NCI-H2227 (cell line): ENCODE data around the gene CWF19L1.
A peak's percentile ranks its signal among the peaks of the same experiment; 100 is the strongest.

ENCODE experiments used
- DNase-seq: peaks from one replicate; lab custom pipeline; 2025; ENCODE audit not compliant: unreplicated experiment; lab: John Stamatoyannopoulos, UW

CWF19L1 gene

DNA sequence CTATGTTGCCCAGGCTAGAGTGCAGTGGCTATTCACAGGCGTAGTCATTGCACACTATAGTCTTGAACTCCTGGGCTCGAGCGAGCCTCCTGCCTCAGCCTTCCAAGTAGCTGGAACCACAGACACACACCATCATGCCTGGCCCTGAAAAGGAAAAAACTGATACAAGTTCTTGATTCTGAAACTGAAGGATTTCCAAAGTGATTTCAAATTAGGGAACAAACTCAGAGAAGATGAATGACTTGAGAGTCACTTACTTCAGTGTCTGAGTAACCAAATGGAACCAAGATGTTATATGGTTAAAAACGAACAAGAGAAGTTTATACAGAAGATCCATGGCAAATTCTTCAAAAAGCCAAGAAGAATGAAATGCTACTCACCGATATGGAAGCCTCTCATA lies 14.4 kb downstream of the CWF19L1 start:
- no peak for DNase-seq

DNA sequence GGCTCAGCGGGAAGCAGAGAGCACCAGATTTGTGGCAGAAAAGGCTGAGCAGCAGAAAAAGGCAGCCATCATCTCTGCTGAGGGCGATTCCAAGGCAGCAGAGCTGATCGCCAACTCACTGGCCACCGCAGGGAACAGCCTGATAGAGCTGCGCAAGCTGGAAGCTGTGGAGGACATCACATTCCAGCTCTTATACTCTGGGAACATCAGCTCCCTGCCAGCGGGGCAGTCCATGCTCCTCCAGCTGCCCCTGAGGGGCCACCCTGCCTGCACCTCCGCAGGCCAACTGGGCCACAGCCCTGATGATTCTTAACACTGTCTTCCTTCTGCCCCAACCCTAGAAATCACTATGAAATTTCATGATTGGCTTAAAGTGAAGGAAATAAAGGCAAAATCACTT lies 18.6 kb downstream of the CWF19L1 start:
- no peak for DNase-seq

DNA sequence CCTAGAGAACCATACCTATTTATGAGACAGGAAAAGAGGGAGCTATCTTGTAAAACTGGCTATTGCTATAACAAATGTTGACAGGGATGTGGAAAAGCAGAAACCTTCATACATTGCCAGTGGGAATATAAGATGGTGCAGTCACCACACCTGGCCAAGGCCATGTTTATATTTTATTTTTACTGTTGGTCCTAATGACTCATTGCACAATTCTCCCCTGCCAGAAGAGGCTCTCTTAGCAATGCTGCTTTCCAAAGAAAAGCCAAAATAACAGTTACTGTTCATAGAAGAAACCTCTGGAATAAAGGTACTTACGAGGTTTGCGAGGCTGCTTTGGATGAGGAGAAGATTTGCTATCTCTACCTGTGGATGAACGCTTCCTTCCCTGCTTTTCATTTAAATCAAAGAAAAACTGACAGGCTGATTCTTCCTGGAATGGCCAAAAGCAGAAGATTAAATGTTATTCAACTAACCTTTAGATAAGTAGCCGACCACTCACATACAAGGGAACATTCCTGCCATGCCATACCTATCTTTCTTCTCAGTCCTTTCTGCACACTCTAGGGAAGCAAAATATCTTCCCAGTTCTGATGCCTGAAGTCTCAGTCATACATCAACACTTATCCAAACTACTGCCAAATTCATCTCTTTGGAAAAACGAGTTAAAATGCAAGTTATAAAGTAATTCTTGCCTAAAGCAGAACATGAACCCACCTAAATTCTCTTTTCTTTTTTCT lies 21.8 kb downstream of the CWF19L1 start:
- DNase-seq = no peak

DNA sequence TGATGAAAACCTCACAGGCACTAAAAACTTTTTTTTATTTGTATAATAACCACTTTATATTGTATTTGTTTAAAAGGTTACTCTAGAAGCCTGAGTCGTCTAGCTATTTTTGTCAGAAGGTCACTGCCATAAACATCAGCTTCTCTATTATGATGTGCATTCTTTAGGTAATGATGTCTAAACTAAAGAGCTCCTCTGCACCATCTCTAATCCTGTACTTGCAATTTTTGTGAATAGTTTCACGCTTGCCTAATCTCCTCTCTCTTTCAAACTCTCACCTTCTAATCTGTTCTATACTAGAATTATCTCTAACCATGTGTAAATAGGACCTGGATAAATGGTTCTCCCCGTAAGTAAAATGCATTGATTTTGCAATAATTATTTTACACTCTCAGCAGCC lies 27.6 kb downstream of the CWF19L1 start:
- DNase-seq = no peak

DNA sequence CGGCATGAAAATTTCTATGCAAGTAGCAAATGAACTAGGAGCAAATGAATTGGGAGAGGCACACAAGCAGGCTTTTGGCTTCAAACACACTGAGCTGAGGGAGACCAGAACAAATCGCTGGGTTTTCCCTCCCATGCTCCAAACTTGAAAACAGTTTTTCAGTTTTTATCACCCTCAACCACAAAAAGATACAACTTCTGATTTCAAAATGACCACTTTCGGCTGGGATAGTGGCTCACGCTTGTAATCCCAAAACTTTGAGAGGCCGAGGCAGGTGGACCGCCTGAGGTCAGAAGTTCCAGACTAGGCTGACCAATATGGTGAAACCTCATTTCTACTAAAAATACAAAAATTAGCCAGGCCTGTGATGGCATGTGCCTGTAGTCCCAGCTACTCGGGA lies 29.0 kb downstream of the CWF19L1 start:
- DNase-seq = no peak

DNA sequence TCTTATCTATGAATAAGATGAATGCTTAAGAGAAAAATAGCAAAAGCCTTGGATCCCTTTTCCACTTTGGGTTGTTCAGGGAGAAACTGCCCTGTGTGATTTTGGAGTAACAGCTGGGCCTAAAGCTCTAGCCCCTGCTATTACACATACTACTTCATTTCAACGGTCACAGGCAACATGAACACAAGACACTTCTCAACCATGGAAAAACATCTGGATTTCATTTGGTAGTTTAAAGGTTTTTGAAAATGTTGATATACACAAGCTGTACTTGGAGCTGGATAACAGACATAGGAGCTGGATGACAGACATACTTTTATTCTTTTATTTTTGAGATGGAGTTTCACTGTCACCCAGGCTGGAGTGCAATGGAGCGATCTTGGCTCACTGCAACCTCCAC lies 35.3 kb downstream of the CWF19L1 start:
- no peak for DNase-seq

DNA sequence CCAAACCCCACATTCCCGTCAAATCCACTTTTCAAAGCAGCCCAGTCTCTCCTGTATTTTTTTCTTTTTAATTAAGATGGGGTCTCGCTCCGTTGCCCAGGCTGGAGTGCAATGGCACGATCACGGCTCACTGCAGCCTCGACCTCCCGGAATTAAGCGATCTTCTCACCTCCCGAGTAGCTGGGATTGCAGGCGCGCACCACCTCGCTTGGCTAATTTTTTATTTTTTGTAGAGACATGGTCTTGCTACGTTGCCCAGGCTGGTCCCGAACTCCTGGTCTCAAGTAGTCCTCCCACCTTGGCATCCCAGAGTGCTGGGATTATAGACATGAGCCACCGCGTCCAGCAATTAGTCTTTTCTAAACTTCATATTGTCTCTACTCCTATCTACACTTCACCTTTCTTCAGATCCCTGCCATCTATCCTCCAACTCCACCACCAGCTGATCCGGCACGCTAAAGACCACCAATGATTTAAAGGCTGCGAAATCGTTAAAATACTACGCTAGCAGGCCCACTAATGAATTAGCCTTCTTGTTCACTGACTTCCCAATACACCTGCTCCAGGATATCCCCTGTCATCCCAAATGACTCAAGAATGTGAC lies 37.5 kb downstream of the CWF19L1 start:
- DNase-seq = no peak

DNA sequence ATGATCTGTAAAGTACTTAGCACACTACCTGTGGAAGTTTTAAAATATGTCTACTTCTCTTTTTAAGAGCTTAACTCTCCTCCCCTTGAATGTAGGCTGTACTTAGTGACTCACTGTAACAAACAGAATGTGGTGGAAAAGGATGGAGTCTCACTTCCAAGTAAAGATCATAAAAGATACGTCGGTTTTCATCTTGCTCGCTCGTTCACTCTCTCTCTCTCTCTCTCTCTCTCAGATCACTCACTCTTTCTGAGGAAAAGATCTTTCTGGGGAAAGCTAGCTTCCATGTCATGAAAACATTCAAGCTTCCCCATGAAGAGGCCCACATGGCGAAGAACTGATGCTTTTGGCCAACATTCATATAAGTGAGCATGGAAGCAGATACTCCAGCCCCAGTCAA lies 43.6 kb downstream of the CWF19L1 start:
- no peak for DNase-seq

DNA sequence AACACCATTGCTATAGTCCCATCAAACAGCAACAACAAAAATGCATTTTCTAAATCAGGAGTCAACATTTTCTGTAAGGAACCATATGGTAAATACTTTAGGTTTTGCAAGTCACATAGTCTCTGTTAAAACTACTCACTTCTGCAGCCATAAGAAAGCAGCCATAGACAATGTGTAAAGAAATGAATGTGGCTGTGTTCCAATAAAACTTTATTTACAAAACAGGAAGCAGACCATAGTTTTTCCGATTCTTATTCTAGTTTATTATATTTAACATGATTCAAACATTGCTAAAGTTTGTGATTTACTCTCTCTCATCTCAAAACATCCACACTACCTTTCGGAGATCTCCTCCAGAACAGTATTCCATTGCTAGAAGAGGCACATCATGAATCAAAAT lies 44.9 kb downstream of the CWF19L1 start:
- DNase-seq = no peak

DNA sequence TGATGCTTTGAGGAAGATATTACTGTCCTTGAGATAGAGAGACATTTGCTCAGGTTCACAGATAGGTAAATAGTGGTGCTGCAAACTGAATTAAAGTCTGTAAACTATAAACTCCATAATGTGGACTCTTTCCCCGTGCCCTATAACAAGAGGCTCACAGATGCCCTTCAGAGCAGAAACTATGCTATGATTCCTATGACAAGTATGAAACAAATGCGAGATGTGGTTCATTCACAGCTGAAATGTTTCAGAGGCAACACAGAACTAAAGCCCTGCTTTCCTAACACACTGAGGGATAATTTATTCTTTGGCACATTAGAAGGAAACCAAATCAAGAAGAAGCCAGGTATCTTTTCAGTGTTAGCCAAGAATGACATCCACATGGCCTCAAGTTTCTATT lies 51.4 kb downstream of the CWF19L1 start:
- no peak for DNase-seq

DNA sequence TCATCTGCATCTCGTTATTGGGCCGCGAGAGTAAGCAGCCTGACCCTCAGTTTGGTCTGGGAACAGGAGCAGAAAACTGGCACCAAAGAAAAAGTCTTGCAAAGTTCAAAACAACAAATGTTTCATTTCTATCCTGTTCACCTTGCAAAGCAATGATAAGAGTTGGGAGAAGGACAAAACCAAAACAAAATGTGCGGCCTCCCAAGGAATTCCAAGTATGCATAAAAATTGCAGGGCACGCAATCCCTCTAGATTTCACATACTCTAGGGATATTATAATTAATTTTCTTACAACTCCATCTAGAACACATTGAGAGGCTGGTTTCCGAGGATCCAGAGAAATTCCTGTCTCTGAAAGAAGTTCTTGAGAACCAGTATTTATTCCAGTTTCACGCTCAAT lies 58.1 kb downstream of the CWF19L1 start:
- DNase-seq = no peak

DNA sequence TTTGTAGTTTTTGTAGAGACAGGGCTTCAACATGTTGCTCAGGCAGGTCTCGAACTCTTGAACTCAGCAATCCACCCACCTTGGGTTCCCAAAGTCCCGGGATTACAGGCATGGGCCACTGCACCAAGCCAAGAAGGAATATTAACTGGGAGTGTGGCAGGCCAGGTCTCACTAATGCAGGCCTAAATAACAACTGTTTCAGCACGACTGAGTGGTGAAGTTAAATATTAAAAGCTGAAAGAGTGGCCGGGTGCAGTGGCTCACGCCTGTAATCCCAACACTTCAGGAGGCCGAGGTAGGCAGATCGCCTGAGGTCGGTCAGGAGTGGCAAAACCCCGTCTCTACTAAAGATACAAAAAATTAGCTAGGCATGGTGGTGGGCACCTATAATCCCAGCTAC lies 59.2 kb downstream of the CWF19L1 start:
- no peak for DNase-seq

DNA sequence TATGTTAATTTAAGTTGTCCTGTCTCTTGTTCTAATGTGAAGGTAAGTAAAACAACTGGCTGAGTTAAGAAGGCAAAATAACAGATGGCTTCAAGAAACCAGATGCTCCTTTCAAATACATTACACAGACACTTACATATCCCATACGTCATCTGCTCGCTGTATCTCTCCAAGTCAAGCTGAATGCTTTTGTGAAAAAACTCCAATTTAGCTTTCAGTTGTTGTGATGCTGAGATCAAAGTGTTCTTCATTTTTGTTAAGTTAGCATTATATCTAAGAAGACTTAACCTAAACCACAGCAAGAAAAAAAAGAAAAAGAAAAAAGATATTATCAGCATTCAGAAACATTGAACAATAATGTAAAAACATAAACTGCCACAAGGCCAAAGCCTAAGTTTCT lies 63.1 kb downstream of the CWF19L1 start:
- no peak for DNase-seq

DNA sequence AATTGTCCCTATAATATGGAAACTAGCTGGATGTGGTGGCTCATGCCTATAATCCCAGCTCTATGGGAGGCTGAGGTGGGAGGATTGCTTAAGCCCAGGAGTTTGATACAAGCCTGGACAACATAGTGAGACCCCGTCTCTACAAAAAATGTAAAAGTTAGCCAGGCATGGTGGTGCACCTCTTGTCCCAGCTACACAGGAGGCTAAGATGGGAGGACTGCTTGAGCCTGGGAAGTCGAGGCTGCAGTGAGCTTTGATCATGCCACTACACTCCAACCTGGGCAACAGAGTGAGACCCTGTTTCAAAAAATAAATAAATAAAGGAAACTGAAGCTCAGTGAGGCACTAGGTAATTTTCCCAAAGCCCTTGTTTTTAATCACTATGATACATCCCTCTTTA lies 65.9 kb downstream of the CWF19L1 start:
- DNase-seq = no peak

DNA sequence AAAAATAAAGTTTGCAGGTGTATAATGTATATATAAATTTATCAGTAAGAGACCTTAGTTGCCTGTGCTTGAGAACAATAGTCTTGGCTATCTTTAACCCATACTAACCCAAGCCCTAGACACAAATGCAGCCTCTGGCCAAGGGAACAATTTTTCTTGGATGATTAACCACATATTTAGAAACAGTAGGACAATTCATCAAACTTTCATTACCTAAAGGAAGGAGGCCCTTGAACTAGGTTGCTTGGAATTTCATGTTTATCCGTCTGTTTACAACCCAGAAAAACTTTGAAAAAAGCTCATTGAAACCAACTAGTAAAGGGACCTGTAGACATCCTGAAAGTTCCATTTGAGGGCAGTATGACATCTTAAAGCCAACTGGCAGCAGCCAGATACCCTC lies 72.7 kb downstream of the CWF19L1 start:
- DNase-seq = no peak

DNA sequence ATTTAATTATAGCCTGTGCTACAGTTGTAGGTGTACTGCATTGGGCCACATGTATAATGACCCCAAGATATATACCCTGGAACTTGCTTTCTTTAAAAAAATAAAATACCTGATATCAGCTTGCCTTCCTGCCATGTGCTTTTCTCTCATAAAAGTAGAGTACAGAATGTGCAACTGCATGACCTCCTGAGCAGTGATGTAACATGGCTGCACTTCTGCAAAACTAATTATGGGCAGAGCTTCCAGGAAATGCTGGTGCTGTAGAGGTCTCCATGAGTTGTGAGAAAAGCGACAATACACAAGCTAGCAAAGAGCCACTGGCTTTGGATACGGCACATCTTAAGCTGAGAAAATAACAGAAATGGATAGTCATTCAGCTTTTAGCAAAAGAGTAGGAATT lies 75.1 kb downstream of the CWF19L1 start:
- DNase-seq = no peak

DNA sequence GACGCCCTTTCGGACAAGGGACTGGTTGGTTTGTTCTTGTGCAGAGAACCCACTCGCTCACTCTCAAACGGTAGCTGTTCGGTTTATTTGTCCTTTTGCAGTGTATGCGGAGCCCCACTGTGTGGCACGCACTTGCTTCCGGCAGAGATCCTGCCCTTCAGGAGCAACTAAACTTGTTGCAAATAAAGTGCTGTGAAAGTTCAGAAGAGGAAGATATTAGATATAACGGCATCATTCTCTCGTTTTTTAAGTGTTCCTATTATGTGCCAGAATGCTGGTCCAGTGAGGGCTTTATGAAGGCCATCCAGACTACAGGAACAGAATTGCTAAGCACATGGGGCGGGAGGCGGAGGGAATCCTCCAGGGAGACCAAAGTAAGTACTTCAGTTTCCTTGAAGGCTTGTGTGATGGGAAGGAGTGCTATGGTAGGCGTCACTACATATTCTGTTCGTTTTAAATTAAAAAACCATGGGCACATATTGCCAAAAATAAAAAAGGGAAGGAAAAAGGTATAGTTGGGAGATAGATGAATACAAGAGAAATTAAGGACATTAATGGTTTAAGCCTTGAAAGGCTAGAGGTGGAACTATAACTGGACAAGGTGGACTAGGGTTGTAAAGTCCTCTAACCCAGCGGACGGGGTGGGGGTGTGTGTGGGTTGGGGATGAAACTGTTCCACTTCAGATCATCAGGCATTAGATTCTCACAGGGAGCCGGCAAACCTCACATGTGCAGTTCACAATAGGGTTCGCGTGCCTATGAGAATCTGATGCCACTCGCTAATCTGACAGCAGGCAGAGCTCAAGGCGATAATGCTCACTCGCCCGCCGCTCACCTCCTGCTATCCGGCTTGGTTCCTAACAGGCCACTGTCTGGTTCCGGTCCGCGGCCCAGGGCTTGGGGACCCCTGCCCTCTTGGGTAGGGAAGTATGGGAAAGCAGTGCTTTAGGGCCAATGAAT lies 80.9 kb downstream of the CWF19L1 start:
- DNase-seq = peak; percentile 31

DNA sequence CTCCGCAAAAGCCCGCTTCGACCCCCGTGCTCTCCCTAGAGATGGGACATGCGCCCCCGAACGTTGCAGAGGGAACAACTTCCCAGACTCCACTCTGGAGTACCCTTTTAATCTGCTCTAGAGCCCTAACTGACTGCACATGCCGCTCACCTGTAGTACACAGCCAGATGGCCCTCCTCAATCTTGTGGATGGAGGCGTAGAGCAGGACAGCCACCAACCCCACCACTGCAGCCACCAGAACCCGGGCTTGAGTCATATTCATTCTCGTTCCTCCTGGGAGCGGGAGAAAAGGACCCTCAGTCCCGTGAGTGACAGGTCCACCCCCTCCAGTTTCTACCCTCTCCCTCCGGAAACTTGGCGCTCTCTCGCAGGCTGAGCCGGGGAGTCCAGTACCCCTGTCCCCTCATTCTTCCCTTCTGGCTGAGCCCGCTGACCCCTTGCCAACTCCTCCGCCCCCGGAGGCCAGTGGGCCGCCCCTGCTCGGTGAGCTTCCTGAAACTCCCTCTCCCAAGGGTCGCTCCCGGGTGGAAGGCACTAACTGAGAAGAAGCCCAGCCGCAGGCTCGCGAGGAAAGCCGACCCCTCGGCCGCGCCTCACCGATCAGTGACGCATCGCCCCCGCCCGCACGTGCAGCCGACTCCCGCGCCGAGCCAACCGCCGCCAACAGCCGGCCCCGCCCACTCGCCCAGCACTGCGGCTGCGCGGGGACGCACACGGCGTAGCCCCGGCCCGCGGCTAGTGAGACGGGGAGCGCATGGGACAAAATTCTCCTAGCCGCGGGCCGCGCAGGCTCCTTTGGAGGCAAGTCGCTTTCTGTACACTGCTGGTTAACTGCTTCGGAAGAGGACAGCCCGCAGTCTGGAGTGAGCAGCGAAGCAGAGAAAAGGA lies 81.8 kb downstream of the CWF19L1 start, which contains the start of gene ERLIN1:
Gene ERLIN1, minus strand, starts transcription at position 666 of the 889 bp plus-strand sequence. Its CDS starts 403 bp downstream, at position 263.
- DNase-seq = peak; percentile 95

DNA sequence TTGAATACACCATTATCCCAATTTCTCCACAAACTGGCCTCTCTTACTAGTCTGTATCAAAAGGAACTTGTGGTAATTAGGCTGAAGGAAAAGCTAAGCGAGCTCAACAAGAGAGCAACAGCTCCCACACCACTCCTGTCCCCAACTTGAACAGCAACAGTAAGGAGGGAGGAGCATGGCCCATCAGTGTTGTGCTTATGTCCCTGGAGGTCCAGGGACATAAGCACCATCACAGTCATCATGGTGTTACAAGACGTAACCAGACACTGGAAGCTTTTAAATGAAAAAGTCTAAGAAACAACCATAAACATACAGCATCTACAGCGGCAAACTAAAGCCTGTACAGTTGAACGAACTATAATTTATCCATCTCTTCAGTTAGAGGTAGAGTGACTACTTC lies 82.6 kb downstream of the CWF19L1 start:
- DNase-seq = peak; percentile 8

DNA sequence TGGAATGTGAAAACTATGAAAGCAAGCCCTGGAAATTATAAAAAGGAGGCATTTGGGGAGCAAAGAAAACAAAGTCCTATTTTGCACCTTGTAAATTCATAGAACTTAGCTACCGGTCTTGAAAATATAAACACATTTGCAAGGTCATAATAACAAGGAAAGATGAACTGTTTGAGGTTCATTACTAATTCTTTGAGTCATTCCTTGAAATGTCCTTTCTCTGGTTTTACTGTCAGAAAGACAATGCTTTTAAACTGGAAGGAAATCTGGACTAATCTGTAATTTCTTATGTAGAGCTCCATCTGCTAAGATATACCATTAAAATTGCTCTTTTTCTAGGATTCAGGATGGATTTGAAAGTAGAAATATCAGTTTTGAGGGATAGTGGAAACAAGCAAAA lies 83.0 kb downstream of the CWF19L1 start:
- no peak for DNase-seq

DNA sequence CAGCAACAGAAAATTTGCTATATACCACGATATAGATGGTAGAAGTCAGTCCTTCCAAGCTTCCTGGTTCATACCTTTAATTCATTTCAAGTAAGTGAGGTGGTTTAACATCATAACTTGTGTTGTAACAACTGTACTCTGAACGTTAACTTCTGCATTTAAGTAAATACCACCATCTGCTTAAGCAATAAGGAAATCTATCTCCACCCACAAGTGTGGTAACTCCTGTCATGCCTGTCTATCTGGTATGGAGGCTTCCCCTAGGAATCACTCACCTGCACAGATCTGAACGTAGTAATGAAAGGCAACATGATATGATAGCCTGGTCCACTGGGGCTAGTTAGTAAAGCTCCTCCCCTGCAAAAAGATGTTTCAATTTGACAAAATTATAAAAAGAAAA lies 84.0 kb downstream of the CWF19L1 start:
- no peak for DNase-seq
